ENCODE measurements around the gene HPSE.
"Not testable (repeated sequence)": the region's sequence is repeated elsewhere in the genome, so short reads cannot be mapped to it uniquely, and the experiment has no call there.

HPSE gene

GRCh38 chr4:83281307-83281706 lies 53.3 kb downstream of the HPSE start:
- no peak for DNase-seq

DNA sequence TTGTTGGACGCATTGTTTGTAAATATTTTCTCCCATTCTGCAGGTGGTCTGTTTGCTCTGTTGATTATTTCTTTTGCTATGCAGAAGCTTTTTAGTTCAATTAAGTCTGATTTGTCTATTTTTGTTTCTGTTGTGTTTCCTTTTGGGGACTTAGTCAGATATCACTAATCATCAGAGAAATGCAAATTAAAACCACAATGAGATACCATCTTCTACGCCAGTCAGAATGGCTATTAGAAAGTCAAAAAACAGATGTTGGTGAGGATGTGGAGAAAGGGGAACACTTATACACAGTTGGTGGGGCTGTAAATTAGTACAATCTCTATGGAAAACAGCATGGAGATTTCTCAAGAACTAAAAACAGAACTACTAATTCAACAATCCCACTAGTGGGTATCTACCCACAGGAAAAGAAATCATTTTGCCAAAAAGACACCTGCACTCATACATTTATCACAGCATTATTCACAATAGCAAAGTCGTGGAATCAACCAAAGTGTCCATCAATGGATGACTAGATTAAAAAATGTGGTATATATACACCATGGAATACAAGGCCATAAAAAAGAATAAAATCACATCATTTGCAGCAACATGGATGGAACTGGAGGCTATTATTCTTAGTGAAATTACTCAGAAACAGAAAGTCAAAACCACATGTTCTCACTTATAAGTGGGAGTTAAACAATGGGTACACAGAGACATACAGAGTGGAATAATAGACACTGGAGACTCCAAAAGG lies 58.2 kb downstream of the HPSE start:
- no peak for DNase-seq

GRCh38 chr4:83273926-83274325 lies 60.7 kb downstream of the HPSE start:
- not testable (repeated sequence) for DNase-seq

DNA sequence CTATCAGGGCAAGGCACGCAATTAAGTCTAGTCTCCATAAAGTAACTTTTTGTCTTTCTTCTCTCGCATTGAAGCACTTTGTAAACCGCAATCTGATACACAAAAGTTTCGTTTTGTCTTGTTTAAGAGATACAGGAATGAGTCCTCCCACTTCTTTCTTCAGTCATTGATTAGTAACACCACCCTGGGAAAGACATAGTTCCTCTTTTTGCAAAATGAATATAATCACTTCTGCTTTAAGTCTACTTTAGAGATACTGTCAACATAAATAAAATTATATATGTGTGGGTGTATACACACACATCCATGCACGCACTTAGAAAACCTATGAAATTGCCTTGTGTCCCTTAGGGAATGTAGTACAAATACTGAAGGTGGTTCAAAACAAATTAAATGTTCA lies 61.7 kb downstream of the HPSE start:
- DNase-seq, result no peak

GRCh38 chr4:83269256-83269655 lies 65.4 kb downstream of the HPSE start:
- DNase-seq, result no peak

GRCh38 chr4:83268491-83268890 lies 66.2 kb downstream of the HPSE start:
- no peak for DNase-seq

DNA sequence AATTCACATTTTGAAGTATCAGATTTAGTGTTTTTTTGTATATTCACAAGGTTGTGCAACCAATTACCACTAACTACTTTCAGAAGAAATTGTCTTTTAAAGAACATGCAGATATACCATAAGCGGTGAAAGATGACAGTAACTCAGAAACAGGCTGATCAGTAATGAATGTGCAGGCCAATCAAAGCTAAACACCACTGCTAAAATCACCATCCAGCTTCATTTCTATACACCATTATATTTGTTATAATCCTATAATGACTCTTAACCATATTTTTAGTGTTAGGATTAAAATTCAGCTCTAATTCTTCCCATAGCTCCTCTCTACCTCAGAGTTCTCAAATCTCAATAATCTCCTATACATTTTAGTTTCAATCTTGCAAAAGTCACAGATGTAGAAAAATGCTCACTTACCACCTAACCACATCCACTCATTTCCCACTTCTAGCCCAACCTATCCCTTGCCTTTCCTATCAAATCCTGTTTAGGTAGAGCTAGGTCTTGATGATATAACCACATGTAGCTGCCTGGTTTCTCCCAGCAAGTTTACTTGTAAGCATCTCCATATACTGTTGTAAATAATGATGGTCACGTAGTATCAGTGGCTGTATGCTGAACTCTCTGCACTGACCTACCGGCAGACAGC lies 66.7 kb downstream of the HPSE start:
- DNase-seq, result no peak

DNA sequence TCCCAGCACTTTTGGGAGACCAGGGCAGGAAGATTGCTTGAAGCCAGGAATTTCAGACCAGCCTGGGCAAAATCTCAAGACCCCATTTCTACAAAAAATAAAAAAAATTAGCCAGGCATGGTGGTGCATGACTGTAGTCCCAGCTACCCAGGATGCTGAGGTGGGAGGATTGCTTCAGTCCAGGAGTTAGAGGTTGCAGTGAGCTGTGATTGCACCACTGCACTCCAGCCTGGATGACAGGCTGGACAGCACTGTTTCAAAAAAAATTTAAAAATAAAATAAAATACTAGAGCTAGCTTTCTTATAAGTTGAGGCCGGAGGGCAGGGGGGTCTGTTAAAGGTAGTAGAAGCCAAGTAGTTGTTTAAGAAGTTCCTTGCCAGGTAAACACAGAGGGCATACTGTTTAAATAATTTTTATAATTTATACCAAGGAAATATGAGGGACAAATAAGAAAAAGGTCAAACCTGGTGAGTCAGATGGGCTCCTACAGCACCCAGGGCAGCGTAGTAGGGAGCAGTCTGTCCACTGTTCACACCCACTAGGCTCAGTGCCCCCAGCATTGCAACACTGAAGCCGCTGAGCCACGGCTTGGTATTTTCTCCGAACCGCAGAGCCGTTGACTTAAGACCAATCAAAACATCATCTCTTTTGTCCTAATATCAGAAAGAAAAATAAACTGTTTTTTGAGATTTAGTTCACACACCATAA lies 67.4 kb downstream of the HPSE start:
- no peak for DNase-seq

DNA sequence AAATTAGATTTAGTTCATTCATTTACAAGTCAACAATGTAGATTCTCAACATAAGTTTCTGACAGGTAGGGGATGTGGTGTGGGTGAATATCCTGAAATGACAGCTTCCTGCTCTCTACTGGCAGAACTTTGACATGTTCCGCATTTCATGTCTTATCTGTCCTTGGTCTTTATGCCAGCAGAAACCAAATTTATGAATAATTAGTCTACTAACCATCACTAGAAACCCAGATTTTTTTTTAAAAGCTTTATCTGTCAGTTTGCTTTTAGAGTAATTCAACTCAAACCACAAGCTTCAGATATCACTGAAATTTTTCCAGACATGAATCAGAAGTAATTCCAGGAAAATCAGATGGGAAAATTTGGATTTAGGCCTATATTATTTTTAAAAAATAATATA lies 68.0 kb downstream of the HPSE start:
- no peak for DNase-seq

DNA sequence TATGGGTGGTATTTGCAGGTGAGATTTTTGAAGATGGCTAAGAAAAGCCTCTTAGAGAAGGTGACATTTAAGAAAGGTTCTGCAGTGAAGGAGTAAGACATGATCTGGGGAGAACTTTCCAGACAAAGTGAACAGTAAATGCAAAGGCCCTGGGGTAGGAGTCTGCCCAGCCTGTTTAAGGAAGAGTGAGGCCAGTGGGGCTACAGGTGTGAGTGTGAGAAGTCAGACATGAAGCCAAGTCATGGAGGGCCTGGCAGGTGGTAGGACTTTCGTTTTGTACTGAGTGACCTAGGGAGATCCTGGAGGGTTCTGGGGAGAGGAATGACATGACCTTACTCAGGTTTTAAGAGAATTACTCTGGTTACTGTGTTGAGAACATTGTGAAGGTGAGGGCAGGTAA lies 71.5 kb downstream of the HPSE start:
- DNase-seq, result no peak

GRCh38 chr4:83262682-83263081 lies 72.0 kb downstream of the HPSE start:
- no peak for DNase-seq

GRCh38 chr4:83261307-83261706 lies 73.3 kb downstream of the HPSE start:
- DNase-seq, result no peak

DNA sequence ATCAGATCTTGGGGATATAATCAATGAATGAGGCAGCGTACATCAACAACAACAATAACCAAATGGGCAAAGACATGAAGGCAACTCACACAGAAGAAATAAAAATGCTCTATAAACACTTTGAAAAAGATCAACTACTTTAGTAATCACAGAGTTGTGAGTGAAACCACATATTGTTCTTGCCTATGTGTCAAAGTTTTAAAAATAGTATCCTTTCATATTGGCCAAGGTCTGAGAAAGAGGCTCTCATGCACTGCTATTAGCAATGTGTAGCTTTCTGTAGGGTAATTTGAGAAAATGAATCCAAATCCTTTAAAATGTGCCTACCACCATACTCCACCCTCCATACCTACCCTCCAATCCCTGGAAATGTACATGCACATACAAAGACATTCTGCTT lies 75.1 kb downstream of the HPSE start:
- no peak for DNase-seq

DNA sequence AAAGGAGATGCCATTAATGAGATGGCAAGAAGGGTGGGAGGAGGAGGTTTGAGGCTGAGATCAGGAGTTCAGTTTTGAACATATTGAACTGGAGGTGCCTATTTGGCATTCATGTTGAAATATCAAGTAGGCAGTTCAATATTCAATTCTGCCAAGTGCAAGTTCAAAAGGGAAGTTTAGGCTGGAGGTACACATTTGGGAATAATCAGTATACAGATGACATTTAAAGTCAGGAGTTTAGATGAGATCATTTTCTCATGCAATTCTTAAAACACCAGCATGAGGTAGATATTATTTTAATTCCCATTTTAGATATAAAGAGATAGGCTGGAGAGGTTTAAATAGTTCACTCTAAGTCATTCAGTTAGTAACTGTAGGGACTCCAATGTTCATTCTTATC lies 76.2 kb downstream of the HPSE start:
- no peak for DNase-seq

DNA sequence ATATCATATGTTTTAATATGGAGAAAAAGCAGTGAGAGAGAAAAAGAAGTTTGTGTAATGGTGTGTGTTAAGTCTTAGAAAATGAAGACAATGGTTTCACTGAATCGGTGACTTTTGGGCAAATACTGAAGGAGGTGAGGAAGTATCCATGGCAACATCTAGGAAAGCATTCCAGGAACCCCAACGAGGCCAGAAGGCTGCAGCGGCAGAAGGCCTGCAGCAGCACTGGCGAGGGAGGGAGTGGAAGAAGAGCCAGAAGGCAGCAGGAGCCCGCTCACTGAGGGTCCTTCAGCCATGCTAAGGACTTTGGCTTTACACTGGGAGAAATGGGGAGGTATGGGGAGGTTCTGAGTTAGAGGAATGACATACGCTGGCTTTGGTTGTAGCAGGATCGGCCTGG lies 76.8 kb downstream of the HPSE start:
- DNase-seq, result no peak

GRCh38 chr4:83255584-83255983 lies 79.1 kb downstream of the HPSE start:
- DNase-seq, result no peak

DNA sequence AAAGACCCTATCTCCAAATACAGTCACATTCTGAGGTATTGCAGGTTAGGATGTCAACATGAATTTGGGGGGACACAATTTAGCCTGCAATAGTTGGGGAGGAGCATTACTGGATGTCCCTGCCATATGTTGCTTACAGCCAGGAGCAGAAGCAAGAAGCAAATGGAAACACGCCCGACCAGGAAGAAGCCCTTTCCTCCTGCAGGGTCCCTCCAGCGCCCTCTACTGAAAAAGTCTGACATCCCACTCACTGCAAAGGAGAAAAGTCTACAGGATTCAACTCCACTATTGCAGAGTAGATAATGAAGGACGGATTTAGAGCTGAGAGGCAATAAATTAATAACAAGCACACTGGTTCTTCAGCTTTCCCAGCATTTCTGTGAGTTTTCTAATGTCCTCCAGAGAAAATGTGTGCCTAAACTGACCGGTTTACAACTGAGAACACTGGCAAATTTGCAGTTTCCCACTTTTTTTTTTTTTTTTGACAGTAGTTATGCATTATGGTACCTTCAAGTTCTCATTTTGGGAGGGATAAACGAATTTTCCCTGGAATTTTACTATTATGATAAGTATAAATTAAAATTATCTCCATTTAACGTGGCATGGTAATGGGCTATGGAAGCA lies 81.8 kb downstream of the HPSE start:
- DNase-seq, result peak; percentile 45

GRCh38 chr4:83251447-83251830 lies 83.2 kb downstream of the HPSE start:
- no peak for DNase-seq

GRCh38 chr4:83250687-83251446 lies 83.8 kb downstream of the HPSE start:
- no peak for DNase-seq

DNA sequence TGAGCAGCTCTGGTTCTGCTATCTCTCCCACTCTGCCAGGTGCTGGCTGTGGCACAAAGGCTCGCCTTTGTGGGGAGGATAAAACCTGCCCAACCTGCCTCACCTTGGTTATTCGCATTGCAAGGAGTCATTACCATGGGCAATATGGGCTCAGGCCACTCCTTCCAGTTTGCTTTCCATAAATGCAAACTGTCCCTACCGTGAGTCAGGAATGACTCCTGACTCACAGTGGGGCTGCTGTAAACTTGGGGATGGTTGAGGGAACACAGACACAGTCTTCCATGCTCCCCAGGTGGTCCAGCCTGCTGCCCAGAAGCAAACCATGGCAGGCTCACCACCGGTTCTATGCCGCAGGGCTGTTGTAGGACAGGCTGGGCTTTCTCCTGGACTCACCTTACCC lies 86.2 kb downstream of the HPSE start:
- no peak for DNase-seq

DNA sequence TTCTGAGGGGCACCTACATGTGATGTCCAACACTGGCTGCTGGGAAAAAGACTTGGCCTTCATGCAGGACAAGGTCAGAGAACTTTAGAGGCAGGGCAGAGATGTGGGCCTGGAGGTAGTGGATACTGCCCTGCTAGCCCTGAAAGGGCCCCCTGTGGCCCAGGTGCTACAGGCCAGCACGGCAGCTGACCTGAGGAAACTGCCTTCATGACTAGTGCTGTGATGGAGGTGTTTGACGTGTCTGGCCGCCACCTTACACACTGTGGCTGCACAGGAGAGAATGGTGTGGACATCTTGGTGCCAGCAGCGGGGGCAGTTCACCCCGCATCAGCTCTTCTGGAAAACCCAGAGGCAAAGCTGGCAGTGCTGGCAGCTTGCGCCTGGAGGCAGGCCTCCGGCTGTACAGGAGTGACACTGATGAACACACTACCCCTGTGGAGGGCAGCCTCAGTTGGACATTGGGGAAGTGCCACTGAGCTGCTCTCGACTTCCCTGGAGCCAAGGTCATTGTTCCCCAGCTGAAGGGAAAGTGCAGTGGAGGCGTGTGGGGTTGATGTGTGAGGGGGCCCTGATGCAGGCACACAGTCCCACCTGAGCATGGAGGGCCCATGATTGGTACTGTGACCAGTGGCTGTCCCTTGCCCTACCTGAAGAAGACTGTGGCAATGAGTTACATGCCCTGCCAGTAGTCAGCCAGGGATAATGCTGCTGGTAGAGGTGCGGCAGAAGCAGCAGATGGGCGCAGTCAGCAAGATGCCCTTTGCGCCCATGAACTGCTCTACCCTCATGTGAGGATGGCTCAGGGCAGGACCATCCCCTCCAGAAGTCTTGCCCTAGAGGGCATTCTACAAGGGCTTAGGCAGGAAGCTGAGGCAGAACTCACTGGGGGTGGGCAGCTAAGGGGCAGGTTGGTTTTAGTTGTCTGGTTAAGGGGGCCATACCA lies 87.0 kb downstream of the HPSE start:
- DNase-seq, result no peak
